Ishikawa (cell line): ENCODE measurements around the gene EBLN2.

ENCODE experiments used
- EGR1 ChIP-seq: IDR thresholded peaks from 2 replicates; pipeline ENCODE4 v1.6.1; 2012
- EP300 ChIP-seq: IDR thresholded peaks from 2 replicates; pipeline ENCODE4 v1.6.1; 2012; ENCODE audit warnings: borderline replicate concordance
- RAD21 ChIP-seq: IDR thresholded peaks from 2 replicates; pipeline ENCODE4 v1.6.1; 2012; ENCODE audit warnings: low read depth
- REST ChIP-seq: IDR thresholded peaks from 2 replicates; pipeline ENCODE4 v1.6.1; 2012; ENCODE audit warnings: low read depth, mild to moderate bottlenecking
- TEAD4 ChIP-seq: IDR thresholded peaks from 2 replicates; pipeline ENCODE4 v1.6.1; 2012
- USF1 ChIP-seq: IDR thresholded peaks from 2 replicates; pipeline ENCODE4 v1.6.1; 2012

GRCh38 chr3:73026111-73026759 lies 35.2 kb upstream of the EBLN2 start:
- TF ChIP-seq EGR1 (no peak), RAD21 (no peak), EP300 (no peak), USF1 (no peak), REST (no peak), TEAD4 (no peak)
